ENCODE data around the gene PTPRM.

The PTPRM gene

DNA sequence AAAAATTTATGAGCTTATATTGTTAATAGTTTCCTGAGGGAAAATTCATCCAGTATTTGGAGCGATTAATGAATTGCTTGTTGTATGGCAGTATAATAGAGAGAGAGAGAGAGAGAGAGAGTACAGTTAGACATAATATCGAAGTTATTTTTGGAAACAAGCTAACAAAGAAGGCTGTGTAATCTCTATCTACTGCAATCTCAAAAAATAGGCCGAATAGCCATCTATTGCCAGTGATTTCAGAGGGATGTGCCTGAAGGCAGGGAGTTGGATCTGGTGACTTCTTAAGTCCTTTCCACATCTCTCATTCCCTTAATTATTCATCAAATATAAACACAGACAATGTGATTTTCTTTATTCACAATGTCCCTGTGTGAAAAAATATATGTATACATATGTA is 609.0 kb downstream of the PTPRM start:
- Histone ChIP-seq H3K36me3 (ENCODE audit: insufficient read depth, low read length) (no peaks in the 10 kb centered on the region), H3K4me1 (ENCODE audit: insufficient read depth, low read length) (no peaks in the 10 kb centered on the region), H3K9me3 (ENCODE audit: insufficient read depth, low read length, severe bottlenecking) (no peaks in the 10 kb centered on the region), H3K4me2 (ENCODE audit: insufficient read depth, low read length) (no peak overlapping the region), H3K27ac (ENCODE audit: low read length) (no peak overlapping the region), H3K9ac (ENCODE audit: low read depth, low read length) (no peak overlapping the region), H3K4me3 (ENCODE audit: low read depth in 1 of 2, low read length in 2 of 2) (no peak overlapping the region), H4K20me1 (ENCODE audit: insufficient read depth, low read length) (no peaks in the 10 kb centered on the region), H3K27me3 (ENCODE audit: insufficient read depth, low read length, poor library complexity) (no peaks in the 10 kb centered on the region), H2AFZ (ENCODE audit: low read depth, low read length) (no peak overlapping the region), H3K79me2 (ENCODE audit: insufficient read depth, low read length) (no peaks in the 10 kb centered on the region)
- DNase-seq = no peak
- no peak for ATAC-seq (ENCODE audit: insufficient read depth, low read depth)
- TF ChIP-seq EZH2 (IDR thresholded peaks at IDR 0.05; ENCODE audit: borderline replicate concordance, low read depth, low read length, severe bottlenecking) = no peak
- TF ChIP-seq, protein P1, sequence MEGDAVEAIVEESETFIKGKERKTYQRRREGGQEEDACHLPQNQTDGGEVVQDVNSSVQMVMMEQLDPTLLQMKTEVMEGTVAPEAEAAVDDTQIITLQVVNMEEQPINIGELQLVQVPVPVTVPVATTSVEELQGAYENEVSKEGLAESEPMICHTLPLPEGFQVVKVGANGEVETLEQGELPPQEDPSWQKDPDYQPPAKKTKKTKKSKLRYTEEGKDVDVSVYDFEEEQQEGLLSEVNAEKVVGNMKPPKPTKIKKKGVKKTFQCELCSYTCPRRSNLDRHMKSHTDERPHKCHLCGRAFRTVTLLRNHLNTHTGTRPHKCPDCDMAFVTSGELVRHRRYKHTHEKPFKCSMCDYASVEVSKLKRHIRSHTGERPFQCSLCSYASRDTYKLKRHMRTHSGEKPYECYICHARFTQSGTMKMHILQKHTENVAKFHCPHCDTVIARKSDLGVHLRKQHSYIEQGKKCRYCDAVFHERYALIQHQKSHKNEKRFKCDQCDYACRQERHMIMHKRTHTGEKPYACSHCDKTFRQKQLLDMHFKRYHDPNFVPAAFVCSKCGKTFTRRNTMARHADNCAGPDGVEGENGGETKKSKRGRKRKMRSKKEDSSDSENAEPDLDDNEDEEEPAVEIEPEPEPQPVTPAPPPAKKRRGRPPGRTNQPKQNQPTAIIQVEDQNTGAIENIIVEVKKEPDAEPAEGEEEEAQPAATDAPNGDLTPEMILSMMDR (IDR thresholded peaks at IDR 0.05; ENCODE audit: borderline replicate concordance, extremely low read depth, low read length, poor library complexity, severe bottlenecking) = no peak

DNA sequence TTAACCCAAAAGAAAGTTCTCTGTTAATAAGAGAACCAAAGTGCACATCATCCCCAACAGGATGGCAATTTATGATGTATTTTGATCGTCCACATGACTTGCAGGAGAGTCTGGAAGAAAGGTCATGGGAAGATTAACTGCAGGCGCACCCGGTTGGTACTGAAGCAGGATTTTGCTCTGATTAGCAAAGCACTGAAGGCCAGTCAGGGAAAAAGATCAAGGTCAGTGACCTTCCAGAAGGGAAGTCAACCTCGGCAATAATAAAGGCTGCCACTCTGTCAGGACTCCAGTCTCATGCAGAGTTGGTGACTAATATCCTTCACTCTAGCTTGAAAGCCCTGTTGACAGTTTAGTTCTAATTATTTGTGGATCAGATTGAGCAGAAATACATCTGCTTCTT is 609.4 kb downstream of the PTPRM start:
- ATAC-seq (ENCODE audit: insufficient read depth, low read depth) (no peak), DNase-seq (no peak)
- Histone ChIP-seq H4K20me1 (ENCODE audit: insufficient read depth, low read length) (no peaks in the 10 kb centered on the region), H3K9me3 (ENCODE audit: insufficient read depth, low read length, severe bottlenecking) (no peaks in the 10 kb centered on the region), H3K27me3 (ENCODE audit: insufficient read depth, low read length, poor library complexity) (no peaks in the 10 kb centered on the region), H3K4me2 (ENCODE audit: insufficient read depth, low read length) (no peak overlapping the region), H3K27ac (ENCODE audit: low read length) (no peak overlapping the region), H3K4me3 (ENCODE audit: low read depth in 1 of 2, low read length in 2 of 2) (no peak overlapping the region), H3K4me1 (ENCODE audit: insufficient read depth, low read length) (no peaks in the 10 kb centered on the region), H3K79me2 (ENCODE audit: insufficient read depth, low read length) (no peaks in the 10 kb centered on the region), H2AFZ (ENCODE audit: low read depth, low read length) (no peak overlapping the region), H3K36me3 (ENCODE audit: insufficient read depth, low read length) (no peaks in the 10 kb centered on the region), H3K9ac (ENCODE audit: low read depth, low read length) (no peak overlapping the region)
- TF ChIP-seq EZH2 (IDR thresholded peaks at IDR 0.05; ENCODE audit: borderline replicate concordance, low read depth, low read length, severe bottlenecking) = no peak

DNA sequence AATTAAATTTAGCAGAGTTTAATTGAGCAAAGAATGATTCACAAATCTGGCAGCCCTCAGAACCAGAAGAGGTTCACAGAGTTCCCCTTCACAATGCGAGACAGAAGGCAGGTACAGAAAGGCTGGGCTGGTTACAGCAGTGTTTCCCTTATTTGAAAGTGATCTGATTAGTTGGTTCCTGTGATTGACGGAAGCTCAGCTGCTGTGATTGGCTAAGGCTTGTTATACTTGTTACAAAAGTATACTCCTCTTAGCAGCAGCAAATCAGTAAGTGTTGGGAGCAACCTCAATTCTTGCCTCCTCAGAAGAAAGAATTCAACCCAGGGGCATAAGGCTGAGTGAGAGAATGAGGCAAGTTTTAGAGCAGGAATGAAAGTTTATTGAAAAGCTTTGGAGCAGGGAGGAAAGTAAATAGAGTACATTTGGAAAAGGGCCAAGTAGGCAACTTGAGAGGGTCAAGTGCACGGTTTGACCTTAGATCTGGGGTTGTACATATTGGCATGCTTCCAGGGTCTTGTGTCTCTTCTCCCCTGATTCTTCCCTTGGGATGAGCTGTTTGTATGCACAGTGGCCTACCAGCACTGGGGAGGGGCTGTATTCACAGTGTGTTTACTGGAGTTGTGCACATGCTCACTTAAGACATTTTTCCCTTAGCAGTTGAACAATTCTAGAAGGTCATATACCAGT is 610.4 kb downstream of the PTPRM start:
- no peak overlapping the region for H2AFZ ChIP-seq (ENCODE audit: low read depth, low read length)
- no peak for ATAC-seq (ENCODE audit: insufficient read depth, low read depth)
- H3K4me1 ChIP-seq (ENCODE audit: insufficient read depth, low read length) = no peaks in the 10 kb centered on the region

DNA sequence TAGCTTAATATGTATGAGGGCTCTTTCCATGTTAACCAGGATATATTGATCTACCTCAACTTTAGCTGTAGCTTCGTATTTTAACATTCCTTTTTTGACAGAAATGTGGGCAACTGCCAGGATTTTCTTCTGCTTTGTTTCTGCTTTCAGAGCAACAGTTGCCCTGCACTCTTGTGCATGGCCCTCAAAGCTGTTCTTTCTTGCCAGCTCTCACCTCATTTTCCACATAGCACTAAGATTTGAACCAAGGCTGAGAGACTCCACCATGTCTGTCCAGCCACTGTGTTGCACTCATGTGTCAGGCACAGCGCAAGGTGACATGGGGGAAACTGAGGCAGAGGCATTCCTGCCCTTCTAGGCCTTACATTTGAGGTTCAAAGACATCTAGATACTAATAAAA is 619.3 kb downstream of the PTPRM start:
- H3K4me1 ChIP-seq (ENCODE audit: insufficient read depth, low read length) = no peaks in the 10 kb centered on the region
- H3K79me2 ChIP-seq (ENCODE audit: insufficient read depth, low read length) = no peaks in the 10 kb centered on the region
- no peak overlapping the region for H3K4me3 ChIP-seq (ENCODE audit: low read depth in 1 of 2, low read length in 2 of 2)
- H3K9ac ChIP-seq (ENCODE audit: low read depth, low read length) = no peak overlapping the region
- H3K4me2 ChIP-seq (ENCODE audit: insufficient read depth, low read length) = no peak overlapping the region
- DNase-seq (no peak), ATAC-seq (ENCODE audit: insufficient read depth, low read depth) (no peak)
- H3K27ac ChIP-seq (ENCODE audit: low read length) = no peak overlapping the region
- TF ChIP-seq, protein P1 (IDR thresholded peaks at IDR 0.05; ENCODE audit: borderline replicate concordance, extremely low read depth, low read length, poor library complexity, severe bottlenecking) = no peak
- TF ChIP-seq EZH2 (IDR thresholded peaks at IDR 0.05; ENCODE audit: borderline replicate concordance, low read depth, low read length, severe bottlenecking) = no peak
- no peaks in the 10 kb centered on the region for H3K27me3 ChIP-seq (ENCODE audit: insufficient read depth, low read length, poor library complexity)
- H3K9me3 ChIP-seq (ENCODE audit: insufficient read depth, low read length, severe bottlenecking) = no peaks in the 10 kb centered on the region
- no peaks in the 10 kb centered on the region for H3K36me3 ChIP-seq (ENCODE audit: insufficient read depth, low read length)
- no peaks in the 10 kb centered on the region for H4K20me1 ChIP-seq (ENCODE audit: insufficient read depth, low read length)
- H2AFZ ChIP-seq (ENCODE audit: low read depth, low read length) = no peak overlapping the region

More for the DNA sequence above, 610.4 kb downstream of the PTPRM start:
- H3K79me2 ChIP-seq (ENCODE audit: insufficient read depth, low read length) = no peaks in the 10 kb centered on the region
- H4K20me1 ChIP-seq (ENCODE audit: insufficient read depth, low read length) = no peaks in the 10 kb centered on the region
- no peak overlapping the region for H3K4me2 ChIP-seq (ENCODE audit: insufficient read depth, low read length)
- no peak overlapping the region for H3K9ac ChIP-seq (ENCODE audit: low read depth, low read length)
- TF ChIP-seq EZH2 (IDR thresholded peaks at IDR 0.05; ENCODE audit: borderline replicate concordance, low read depth, low read length, severe bottlenecking) = no peak
- TF ChIP-seq, protein P1 (IDR thresholded peaks at IDR 0.05; ENCODE audit: borderline replicate concordance, extremely low read depth, low read length, poor library complexity, severe bottlenecking) = no peak
- no peaks in the 10 kb centered on the region for H3K36me3 ChIP-seq (ENCODE audit: insufficient read depth, low read length)
- H3K27me3 ChIP-seq (ENCODE audit: insufficient read depth, low read length, poor library complexity) = no peaks in the 10 kb centered on the region
- H3K27ac ChIP-seq (ENCODE audit: low read length) = no peak overlapping the region
- no peak for DNase-seq
- H3K9me3 ChIP-seq (ENCODE audit: insufficient read depth, low read length, severe bottlenecking) = no peaks in the 10 kb centered on the region
- H3K4me3 ChIP-seq (ENCODE audit: low read depth in 1 of 2, low read length in 2 of 2) = no peak overlapping the region

All from DND-41 (cell line).